GM12892 (cell line): ENCODE measurements around the gene ACD.

Experiments
- DNase-seq: peaks from one replicate; pipeline ENCODE4 v3.0.0; 2011; ENCODE audit not compliant: insufficient read length
- FAIRE-seq: peaks from 2 replicates; lab custom pipeline; 2011; peaks lifted over from hg19 to GRCh38; lab: Jason Lieb, UNC
- POLR2A ChIP-seq: IDR thresholded peaks from 2 replicates; pipeline ENCODE4 v1.6.1; 2011; ENCODE audit warnings: low read depth, low read length, control low read depth
- POLR2AphosphoS5 ChIP-seq: IDR thresholded peaks from 2 replicates; pipeline ENCODE4 v1.6.1; 2011; ENCODE audit warnings: low read depth, low read length, control low read depth
- TAF1 ChIP-seq: IDR thresholded peaks from 2 replicates; pipeline ENCODE4 v1.6.1; 2011; ENCODE audit warnings: low read depth, mild to moderate bottlenecking, control low read depth, low read length, borderline replicate concordance

ACD gene

GRCh38 chr16:67672739-67673662 is 12.9 kb upstream of the ACD start:
- FAIRE-seq (peak; percentile 94), DNase-seq (peak; percentile 82)
- TF ChIP-seq POLR2A (no peak), TAF1 (no peak), POLR2AphosphoS5 (no peak)

GRCh38 chr16:67672306-67672705 is 12.2 kb upstream of the ACD start:
- no peak for DNase-seq
- TF ChIP-seq POLR2AphosphoS5: no peak
- TF ChIP-seq POLR2A: no peak
- no peak for TF ChIP-seq TAF1
- no peak for FAIRE-seq

GRCh38 chr16:67669499-67670101 is 9.5 kb upstream of the ACD start:
- FAIRE-seq (no peak), DNase-seq (no peak)
- TF ChIP-seq POLR2A (no peak), TAF1 (no peak), POLR2AphosphoS5 (no peak)

- FAIRE-seq (no peak), DNase-seq (no peak)
- TF ChIP-seq POLR2AphosphoS5: no peak
Measured at GRCh38 chr16:67668495-67669157, 8.6 kb upstream of the ACD start.

GRCh38 chr16:67667817-67668494 is 7.9 kb upstream of the ACD start:
- DNase-seq: peak; percentile 94
- no peak for TF ChIP-seq POLR2A
- no peak for TF ChIP-seq POLR2AphosphoS5
- no peak for TF ChIP-seq TAF1
- FAIRE-seq: peak; percentile 94

- TF ChIP-seq TAF1 (no peak), POLR2AphosphoS5 (no peak), POLR2A (no peak)
- FAIRE-seq (no peak), DNase-seq (no peak)
Measured at GRCh38 chr16:67667453-67667816, 7.4 kb upstream of the ACD start.

- peak; percentile 98 for DNase-seq
- TF ChIP-seq POLR2AphosphoS5 (no peak), POLR2A (no peak), TAF1 (no peak)
- FAIRE-seq: peak; percentile 89
Measured at GRCh38 chr16:67666559-67667452, 6.7 kb upstream of the ACD start, which contains the start of the genes C16orf86 and ENKD1. C16orf86 (plus strand) TSS chr16:67666814; CDS start chr16:67666971, 157 bp downstream. ENKD1 (minus strand) TSS chr16:67666750; CDS start chr16:67666442, 308 bp downstream.

- TF ChIP-seq POLR2AphosphoS5: no peak
- no peak for TF ChIP-seq TAF1
- no peak for TF ChIP-seq POLR2A
- no peak for DNase-seq
- FAIRE-seq: peak; percentile 33
Measured at GRCh38 chr16:67666032-67666551, 6.0 kb upstream of the ACD start.

- DNase-seq: no peak
- no peak for TF ChIP-seq POLR2AphosphoS5
- TF ChIP-seq TAF1: no peak
- TF ChIP-seq POLR2A: no peak
- FAIRE-seq: peak; percentile 17
Measured at GRCh38 chr16:67665598-67665997, 5.5 kb upstream of the ACD start.

GRCh38 chr16:67664871-67665270 is 4.8 kb upstream of the ACD start:
- FAIRE-seq: no peak

More at GRCh38 chr16:67664871-67665270, 4.8 kb upstream of the ACD start:
- no peak for TF ChIP-seq POLR2A
- TF ChIP-seq TAF1: no peak
- TF ChIP-seq POLR2AphosphoS5: no peak
- no peak for DNase-seq
